GM21526 (cell line): ENCODE data around the gene GRPEL1.

Experiments
- ATAC-seq: cut with Tn5 transposase; IDR thresholded peaks from one replicate; pipeline ENCODE4 v1.9.1; 2021; ENCODE audit warnings: moderate library complexity; ENCODE audit not compliant: unreplicated experiment, low FRiP score

GRPEL1 gene

GRCh38 chr4:7067126-7067451, 775 bp downstream of the GRPEL1 start:
- no peak for ATAC-seq

- ATAC-seq: no peak
Measured at GRCh38 chr4:7066493-7066892, 1.4 kb downstream of the GRPEL1 start.

GRCh38 chr4:7066006-7066405, 1.9 kb downstream of the GRPEL1 start:
- no peak for ATAC-seq

GRCh38 chr4:7063362-7063761, 4.5 kb downstream of the GRPEL1 start:
- no peak for ATAC-seq

- ATAC-seq: no peak
Measured at GRCh38 chr4:7062816-7063215, 5.0 kb downstream of the GRPEL1 start.

- no peak for ATAC-seq
Measured at GRCh38 chr4:7061815-7062214, 6.0 kb downstream of the GRPEL1 start.

- no peak for ATAC-seq
Measured at GRCh38 chr4:7060346-7061150, 7.3 kb downstream of the GRPEL1 start.

GRCh38 chr4:7059662-7060061, 8.2 kb downstream of the GRPEL1 start:
- ATAC-seq: no peak

- no peak for ATAC-seq
Measured at GRCh38 chr4:7058792-7059191, 9.1 kb downstream of the GRPEL1 start.

- no peak for ATAC-seq
Measured at GRCh38 chr4:7055990-7056325, 11.9 kb downstream of the GRPEL1 start.

- ATAC-seq: no peak
Measured at GRCh38 chr4:7055111-7055989, 12.5 kb downstream of the GRPEL1 start.

- ATAC-seq: no peak
Measured at GRCh38 chr4:7054106-7054880, 13.6 kb downstream of the GRPEL1 start.

- no peak for ATAC-seq
Measured at GRCh38 chr4:7052923-7053715, 14.7 kb downstream of the GRPEL1 start.

GRCh38 chr4:7052313-7052712, 15.6 kb downstream of the GRPEL1 start:
- no peak for ATAC-seq

- no peak for ATAC-seq
Measured at GRCh38 chr4:7051905-7052304, 16.0 kb downstream of the GRPEL1 start.

GRCh38 chr4:7051144-7051495, 16.7 kb downstream of the GRPEL1 start:
- no peak for ATAC-seq

GRCh38 chr4:7050481-7051143, 17.3 kb downstream of the GRPEL1 start:
- no peak for ATAC-seq

- no peak for ATAC-seq
Measured at GRCh38 chr4:7049739-7050138, 18.1 kb downstream of the GRPEL1 start.

GRCh38 chr4:7049295-7049694, 18.6 kb downstream of the GRPEL1 start:
- no peak for ATAC-seq

- ATAC-seq: no peak
Measured at GRCh38 chr4:7048642-7049041, 19.2 kb downstream of the GRPEL1 start.
